ENCODE data around the gene VPS37B. TPM values are rescaled to one million over a fixed set of nuclear protein-coding genes. Genes with fewer than 3 reads are reported as not detected.

Gene VPS37B
- polyA plus RNA-seq, 1 of the 3 experiments (the other 2 are of a cell fraction) = 41.1 TPM

DNA sequence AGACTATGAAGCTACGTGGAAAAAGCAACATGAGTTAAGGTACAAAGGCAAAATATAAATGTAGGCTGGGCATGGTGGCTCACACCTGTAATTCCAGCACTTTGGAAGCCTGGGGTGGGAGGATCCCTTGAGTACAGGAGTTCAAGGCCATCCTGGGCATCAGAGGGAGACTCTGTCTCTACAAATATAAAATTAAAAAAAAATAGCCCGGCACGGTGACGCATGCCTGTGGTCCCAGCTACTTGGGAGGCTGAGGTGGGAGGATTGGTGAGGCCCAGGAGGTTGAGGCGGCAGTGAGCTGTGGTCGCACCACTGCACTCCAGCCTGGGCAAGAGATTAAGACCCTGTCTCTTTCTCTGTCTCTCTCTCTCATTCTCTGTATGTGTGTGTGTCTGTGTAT, 4.0 kb upstream of the VPS37B start:
- H3K27ac ChIP-seq (ENCODE audit: low read depth in 2 of 2, low read length in 1 of 2) = no peak overlapping the region
- CTCF ChIA-PET = interaction anchor here (0.7 kb wide), 1 partner anchor 39 kb away, joined by 3 read pairs; no protein-coding TSS in a partner anchor
- no peak overlapping the region for H2AFZ ChIP-seq (ENCODE audit: low read depth)
- TF ChIP-seq EZH2phosphoT487 (IDR thresholded peaks at IDR 0.05; ENCODE audit: borderline replicate concordance, low read depth) = no peak
- TF ChIP-seq YY1 (IDR thresholded peaks at IDR 0.05; ENCODE audit: low read depth) = no peak
- TF ChIP-seq JUND (IDR thresholded peaks at IDR 0.05) = no peak
- TF ChIP-seq POLR2AphosphoS5 (IDR thresholded peaks at IDR 0.05; ENCODE audit: low read depth, low read length) = no peak
- no peak for TF ChIP-seq FOSL2 (IDR thresholded peaks at IDR 0.05; ENCODE audit: borderline replicate concordance, low read depth)
- no peaks in the 10 kb centered on the region for H3K36me3 ChIP-seq (replicated peaks in 1 of 2; ENCODE audit: control insufficient read depth in 1 of 2, insufficient read depth in 2 of 2, low read length in 1 of 2)
- POLR2A ChIA-PET = no interaction called here
- no peaks in the 10 kb centered on the region for H4K20me1 ChIP-seq (ENCODE audit: insufficient read depth)
- H3K9me2 ChIP-seq = no peaks in the 10 kb centered on the region
- H3K9me3 ChIP-seq = no peaks in the 10 kb centered on the region
- H3K79me2 ChIP-seq (ENCODE audit: insufficient read depth) = peaks cover 7% of the 10 kb centered on the region
- H3K4me2 ChIP-seq = no peak overlapping the region
- DNase-seq = no peak
- no peak overlapping the region for H3K4me3 ChIP-seq (ENCODE audit: low read depth in 2 of 2, low read length in 1 of 2)
- H3F3A ChIP-seq (replicated peaks; ENCODE audit: insufficient read depth) = peaks cover 24% of the 10 kb centered on the region
- peaks cover 3 to 6% of the 10 kb centered on the region in 2 experiments; a peak in 2 of 4 replicates for H3K4me1 ChIP-seq (ENCODE audit: control insufficient read depth in 1 of 2, insufficient read depth in 2 of 2, low read depth in 1 of 2, low read length in 1 of 2)
- H3K27me3 ChIP-seq (ENCODE audit: insufficient read depth) = no peaks in the 10 kb centered on the region
- 94% methylated on average over 6 of the region's 6 CpGs for WGBS (ENCODE audit: low lambda C conversion rate)
- no peak overlapping the region for H3K9ac ChIP-seq

DNA sequence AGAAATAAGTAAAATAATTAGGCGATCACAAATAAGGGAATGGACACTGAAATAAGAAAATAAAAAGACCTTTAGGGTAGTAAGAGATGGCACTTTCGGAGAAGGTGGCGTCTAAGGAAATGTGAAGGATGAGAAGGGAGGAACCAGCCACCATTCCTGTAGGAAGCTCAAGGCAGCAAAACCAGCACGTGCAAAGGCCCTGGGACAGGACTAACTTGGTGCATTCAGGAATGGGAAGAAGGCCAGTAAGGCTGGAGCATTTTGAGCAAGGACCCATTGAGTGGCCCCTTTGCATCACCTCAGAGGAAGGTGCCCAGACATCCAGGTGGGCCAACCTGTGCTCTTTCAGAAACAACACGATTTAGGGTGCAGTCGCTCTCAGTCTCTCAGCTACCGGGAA, 738 bp upstream of the VPS37B start:
- Histone ChIP-seq H3K9ac (no peak overlapping the region), H3K9me2 (no peaks in the 10 kb centered on the region), H3K79me2 (ENCODE audit: insufficient read depth) (peaks cover 39% of the 10 kb centered on the region), H3F3A (replicated peaks; ENCODE audit: insufficient read depth) (peaks cover 24% of the 10 kb centered on the region), H3K27me3 (ENCODE audit: insufficient read depth) (no peaks in the 10 kb centered on the region), H4K20me1 (ENCODE audit: insufficient read depth) (peaks cover 21% of the 10 kb centered on the region; the same call in 1 of the 2 replicates), H3K36me3 (replicated peaks in 1 of 2; ENCODE audit: control insufficient read depth in 1 of 2, insufficient read depth in 2 of 2, low read length in 1 of 2) (no peaks in the 10 kb centered on the region), H3K4me2 (no peak overlapping the region), H3K9me3 (no peaks in the 10 kb centered on the region), H3K27ac (ENCODE audit: low read depth in 2 of 2, low read length in 1 of 2) (peak overlapping the region in 1 of 2 experiments; percentile 18; a peak in 1 of 4 replicates), H3K4me1 (ENCODE audit: control insufficient read depth in 1 of 2, insufficient read depth in 2 of 2, low read depth in 1 of 2, low read length in 1 of 2) (peaks cover 5 to 20% of the 10 kb centered on the region in 2 experiments; a peak in 3 of 4 replicates), H2AFZ (ENCODE audit: low read depth) (peak overlapping the region; percentile 66; the same call in 1 of the 2 replicates), H3K4me3 (ENCODE audit: low read depth in 2 of 2, low read length in 1 of 2) (0 out of 4 replicates have a peak overlapping the region, but pooled peaks of 1 of the 2 experiments have one; percentile 81)
- CTCF ChIA-PET = interaction anchor here (0.9 to 2.3 kb wide), 6 partner anchors 8 to 341 kb away, joined by 3 to 5 read pairs (median 4); no protein-coding TSS in a partner anchor
- 89% methylated on average over 7 of the region's 7 CpGs for WGBS (ENCODE audit: low lambda C conversion rate)
- POLR2A ChIA-PET = interaction anchor here (0.5 kb wide), 1 partner anchor 109 kb away, joined by 3 read pairs; no protein-coding TSS in a partner anchor
- DNase-seq = no peak
- TF ChIP-seq, protein P1, sequence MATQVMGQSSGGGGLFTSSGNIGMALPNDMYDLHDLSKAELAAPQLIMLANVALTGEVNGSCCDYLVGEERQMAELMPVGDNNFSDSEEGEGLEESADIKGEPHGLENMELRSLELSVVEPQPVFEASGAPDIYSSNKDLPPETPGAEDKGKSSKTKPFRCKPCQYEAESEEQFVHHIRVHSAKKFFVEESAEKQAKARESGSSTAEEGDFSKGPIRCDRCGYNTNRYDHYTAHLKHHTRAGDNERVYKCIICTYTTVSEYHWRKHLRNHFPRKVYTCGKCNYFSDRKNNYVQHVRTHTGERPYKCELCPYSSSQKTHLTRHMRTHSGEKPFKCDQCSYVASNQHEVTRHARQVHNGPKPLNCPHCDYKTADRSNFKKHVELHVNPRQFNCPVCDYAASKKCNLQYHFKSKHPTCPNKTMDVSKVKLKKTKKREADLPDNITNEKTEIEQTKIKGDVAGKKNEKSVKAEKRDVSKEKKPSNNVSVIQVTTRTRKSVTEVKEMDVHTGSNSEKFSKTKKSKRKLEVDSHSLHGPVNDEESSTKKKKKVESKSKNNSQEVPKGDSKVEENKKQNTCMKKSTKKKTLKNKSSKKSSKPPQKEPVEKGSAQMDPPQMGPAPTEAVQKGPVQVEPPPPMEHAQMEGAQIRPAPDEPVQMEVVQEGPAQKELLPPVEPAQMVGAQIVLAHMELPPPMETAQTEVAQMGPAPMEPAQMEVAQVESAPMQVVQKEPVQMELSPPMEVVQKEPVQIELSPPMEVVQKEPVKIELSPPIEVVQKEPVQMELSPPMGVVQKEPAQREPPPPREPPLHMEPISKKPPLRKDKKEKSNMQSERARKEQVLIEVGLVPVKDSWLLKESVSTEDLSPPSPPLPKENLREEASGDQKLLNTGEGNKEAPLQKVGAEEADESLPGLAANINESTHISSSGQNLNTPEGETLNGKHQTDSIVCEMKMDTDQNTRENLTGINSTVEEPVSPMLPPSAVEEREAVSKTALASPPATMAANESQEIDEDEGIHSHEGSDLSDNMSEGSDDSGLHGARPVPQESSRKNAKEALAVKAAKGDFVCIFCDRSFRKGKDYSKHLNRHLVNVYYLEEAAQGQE (IDR thresholded peaks at IDR 0.05; ENCODE audit: low read depth, low read length) = no peak
- TF ChIP-seq FOXJ3 (CRISPR knock-in tag; IDR thresholded peaks at IDR 0.05) (no peak), NRF1 (IDR thresholded peaks at IDR 0.05; ENCODE audit: low read depth, low read length) (no peak), CHD2 (IDR thresholded peaks at IDR 0.05; ENCODE audit: low read length, partially characterized antibody) (no peak), EZH2phosphoT487 (IDR thresholded peaks at IDR 0.05; ENCODE audit: borderline replicate concordance, low read depth) (no peak), SIN3A (IDR thresholded peaks at IDR 0.05; ENCODE audit: borderline replicate concordance, low read depth, low read length) (no peak), ELF1 (IDR thresholded peaks at IDR 0.05) (no peak), TAF1 (IDR thresholded peaks at IDR 0.05; ENCODE audit: borderline replicate concordance, low read depth, low read length) (no peak), POLR2AphosphoS5 (IDR thresholded peaks at IDR 0.05; ENCODE audit: low read depth, low read length) (no peak), RFX5 (IDR thresholded peaks at IDR 0.05; ENCODE audit: low read length) (no peak), SMC3 (IDR thresholded peaks at IDR 0.05; ENCODE audit: low read depth, low read length) (no peak), JUND (IDR thresholded peaks at IDR 0.05) (no peak), TCF12 (IDR thresholded peaks at IDR 0.05) (no peak)
- TF ChIP-seq, protein P2, sequence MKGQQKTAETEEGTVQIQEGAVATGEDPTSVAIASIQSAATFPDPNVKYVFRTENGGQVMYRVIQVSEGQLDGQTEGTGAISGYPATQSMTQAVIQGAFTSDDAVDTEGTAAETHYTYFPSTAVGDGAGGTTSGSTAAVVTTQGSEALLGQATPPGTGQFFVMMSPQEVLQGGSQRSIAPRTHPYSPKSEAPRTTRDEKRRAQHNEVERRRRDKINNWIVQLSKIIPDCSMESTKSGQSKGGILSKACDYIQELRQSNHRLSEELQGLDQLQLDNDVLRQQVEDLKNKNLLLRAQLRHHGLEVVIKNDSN (IDR thresholded peaks at IDR 0.05; ENCODE audit: borderline replicate concordance, low read depth) = no peak
- TF ChIP-seq, protein P3, sequence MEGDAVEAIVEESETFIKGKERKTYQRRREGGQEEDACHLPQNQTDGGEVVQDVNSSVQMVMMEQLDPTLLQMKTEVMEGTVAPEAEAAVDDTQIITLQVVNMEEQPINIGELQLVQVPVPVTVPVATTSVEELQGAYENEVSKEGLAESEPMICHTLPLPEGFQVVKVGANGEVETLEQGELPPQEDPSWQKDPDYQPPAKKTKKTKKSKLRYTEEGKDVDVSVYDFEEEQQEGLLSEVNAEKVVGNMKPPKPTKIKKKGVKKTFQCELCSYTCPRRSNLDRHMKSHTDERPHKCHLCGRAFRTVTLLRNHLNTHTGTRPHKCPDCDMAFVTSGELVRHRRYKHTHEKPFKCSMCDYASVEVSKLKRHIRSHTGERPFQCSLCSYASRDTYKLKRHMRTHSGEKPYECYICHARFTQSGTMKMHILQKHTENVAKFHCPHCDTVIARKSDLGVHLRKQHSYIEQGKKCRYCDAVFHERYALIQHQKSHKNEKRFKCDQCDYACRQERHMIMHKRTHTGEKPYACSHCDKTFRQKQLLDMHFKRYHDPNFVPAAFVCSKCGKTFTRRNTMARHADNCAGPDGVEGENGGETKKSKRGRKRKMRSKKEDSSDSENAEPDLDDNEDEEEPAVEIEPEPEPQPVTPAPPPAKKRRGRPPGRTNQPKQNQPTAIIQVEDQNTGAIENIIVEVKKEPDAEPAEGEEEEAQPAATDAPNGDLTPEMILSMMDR (IDR thresholded peaks at IDR 0.05) = no peak
- TF ChIP-seq, protein P4, sequence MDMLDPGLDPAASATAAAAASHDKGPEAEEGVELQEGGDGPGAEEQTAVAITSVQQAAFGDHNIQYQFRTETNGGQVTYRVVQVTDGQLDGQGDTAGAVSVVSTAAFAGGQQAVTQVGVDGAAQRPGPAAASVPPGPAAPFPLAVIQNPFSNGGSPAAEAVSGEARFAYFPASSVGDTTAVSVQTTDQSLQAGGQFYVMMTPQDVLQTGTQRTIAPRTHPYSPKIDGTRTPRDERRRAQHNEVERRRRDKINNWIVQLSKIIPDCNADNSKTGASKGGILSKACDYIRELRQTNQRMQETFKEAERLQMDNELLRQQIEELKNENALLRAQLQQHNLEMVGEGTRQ (IDR thresholded peaks at IDR 0.05; ENCODE audit: borderline replicate concordance, low read depth, low read length) = no peak
- TF ChIP-seq, protein P5, sequence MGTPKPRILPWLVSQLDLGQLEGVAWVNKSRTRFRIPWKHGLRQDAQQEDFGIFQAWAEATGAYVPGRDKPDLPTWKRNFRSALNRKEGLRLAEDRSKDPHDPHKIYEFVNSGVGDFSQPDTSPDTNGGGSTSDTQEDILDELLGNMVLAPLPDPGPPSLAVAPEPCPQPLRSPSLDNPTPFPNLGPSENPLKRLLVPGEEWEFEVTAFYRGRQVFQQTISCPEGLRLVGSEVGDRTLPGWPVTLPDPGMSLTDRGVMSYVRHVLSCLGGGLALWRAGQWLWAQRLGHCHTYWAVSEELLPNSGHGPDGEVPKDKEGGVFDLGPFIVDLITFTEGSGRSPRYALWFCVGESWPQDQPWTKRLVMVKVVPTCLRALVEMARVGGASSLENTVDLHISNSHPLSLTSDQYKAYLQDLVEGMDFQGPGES (IDR thresholded peaks at IDR 0.05; ENCODE audit: low read depth, low read length) = no peak

All from SK-N-SH (cell line).